Stomach smooth muscle (tissue), 2 donors: ENCODE data around the gene CEP112.
"Not testable (repeated sequence)": the region's sequence is repeated elsewhere in the genome, so short reads cannot be mapped to it uniquely, and the experiment has no call there.

ENCODE experiments used
- H3K27ac ChIP-seq: one replicate; pipeline ENCODE4 v1.7.0; 2013; ENCODE audit warnings: mild to moderate bottlenecking, low read length, inconsistent platforms
- H3K27me3 ChIP-seq, 2 donors: one replicate each; pipeline ENCODE4 v1.7.0; 2013; ENCODE audit warnings: low read length in 2 of 2; ENCODE audit not compliant: insufficient read depth in 2 of 2, control insufficient read depth in 1 of 2
- H3K36me3 ChIP-seq, 2 donors: one replicate each; pipeline ENCODE4 v1.7.0; 2013; ENCODE audit warnings: low read length in 2 of 2; ENCODE audit not compliant: control insufficient read depth in 2 of 2, insufficient read depth in 2 of 2
- H3K4me1 ChIP-seq: one replicate; pipeline ENCODE4 v1.7.0; 2013; ENCODE audit warnings: low read length; ENCODE audit not compliant: control insufficient read depth, insufficient read depth
- H3K4me3 ChIP-seq, 2 donors: one replicate each; pipeline ENCODE4 v1.7.0; 2013; ENCODE audit warnings: low read length in 2 of 2
- H3K9ac ChIP-seq, 2 donors: one replicate each; pipeline ENCODE4 v1.7.0; 2013; ENCODE audit warnings: low read length in 2 of 2, mild to moderate bottlenecking in 1 of 2
- H3K9me3 ChIP-seq, 2 donors: one replicate each; pipeline ENCODE4 v1.7.0; 2013; ENCODE audit warnings: low read length in 2 of 2; ENCODE audit not compliant: control insufficient read depth in 2 of 2
- donor health status: healthy.
- donor health status: Pancreatic carcinoma.

CEP112 gene

GRCh38 chr17:66175892-66176291, 16.0 kb downstream of the CEP112 start:
- no peaks in the 10 kb centered on the region for H3K9me3 ChIP-seq
- peaks cover 2 to 3% of the 10 kb centered on the region in 2 donors for H3K36me3 ChIP-seq
- no peak overlapping the region for H3K4me3 ChIP-seq
- H3K4me1 ChIP-seq: no peaks in the 10 kb centered on the region
- no peak overlapping the region for H3K27ac ChIP-seq
- no peak overlapping the region for H3K9ac ChIP-seq
- no peaks in the 10 kb centered on the region for H3K27me3 ChIP-seq

GRCh38 chr17:66172691-66173223, 19.2 kb downstream of the CEP112 start:
- H3K36me3 ChIP-seq: peaks cover 0 to 2% of the 10 kb centered on the region in 2 donors
- H3K27ac ChIP-seq: no peak overlapping the region
- no peak overlapping the region for H3K9ac ChIP-seq
- no peaks in the 10 kb centered on the region for H3K4me1 ChIP-seq
- no peak overlapping the region for H3K4me3 ChIP-seq
- no peaks in the 10 kb centered on the region for H3K9me3 ChIP-seq
- no peaks in the 10 kb centered on the region for H3K27me3 ChIP-seq

GRCh38 chr17:66172144-66172543, 19.8 kb downstream of the CEP112 start:
- Histone ChIP-seq H3K9ac (no peak overlapping the region), H3K27me3 (no peaks in the 10 kb centered on the region), H3K36me3 (peaks cover 0 to 2% of the 10 kb centered on the region in 2 donors), H3K4me3 (no peak overlapping the region), H3K4me1 (no peaks in the 10 kb centered on the region), H3K27ac (no peak overlapping the region), H3K9me3 (no peaks in the 10 kb centered on the region)

GRCh38 chr17:66171692-66172091, 20.2 kb downstream of the CEP112 start:
- Histone ChIP-seq H3K9me3 (no peaks in the 10 kb centered on the region), H3K4me3 (no peak overlapping the region), H3K27ac (no peak overlapping the region), H3K4me1 (no peaks in the 10 kb centered on the region), H3K36me3 (peaks cover 0 to 2% of the 10 kb centered on the region in 2 donors), H3K27me3 (no peaks in the 10 kb centered on the region), H3K9ac (no peak overlapping the region)

- peaks cover 0 to 2% of the 10 kb centered on the region in 2 donors for H3K36me3 ChIP-seq
- H3K27ac ChIP-seq: no peak overlapping the region
- H3K4me3 ChIP-seq: no peak overlapping the region
- no peak overlapping the region for H3K9ac ChIP-seq
- no peaks in the 10 kb centered on the region for H3K27me3 ChIP-seq
- no peaks in the 10 kb centered on the region for H3K9me3 ChIP-seq
- H3K4me1 ChIP-seq: no peaks in the 10 kb centered on the region
Measured at GRCh38 chr17:66171172-66171571, 20.8 kb downstream of the CEP112 start.

GRCh38 chr17:66169839-66170238, 22.1 kb downstream of the CEP112 start:
- Histone ChIP-seq H3K27me3 (no peaks in the 10 kb centered on the region), H3K4me3 (no peak overlapping the region), H3K27ac (no peak overlapping the region), H3K9ac (no peak overlapping the region), H3K4me1 (no peaks in the 10 kb centered on the region), H3K36me3 (peaks cover 0 to 2% of the 10 kb centered on the region in 2 donors), H3K9me3 (no peaks in the 10 kb centered on the region)

- H3K27me3 ChIP-seq: no peaks in the 10 kb centered on the region
- H3K9me3 ChIP-seq: no peaks in the 10 kb centered on the region
- H3K36me3 ChIP-seq: no peaks in the 10 kb centered on the region
- H3K4me1 ChIP-seq: no peaks in the 10 kb centered on the region
- H3K9ac ChIP-seq: no peak overlapping the region
- H3K27ac ChIP-seq: no peak overlapping the region
- no peak overlapping the region for H3K4me3 ChIP-seq
Measured at GRCh38 chr17:66167189-66167815, 24.6 kb downstream of the CEP112 start.

- no peak overlapping the region for H3K27ac ChIP-seq
- H3K9me3 ChIP-seq: no peaks in the 10 kb centered on the region
- no peaks in the 10 kb centered on the region for H3K27me3 ChIP-seq
- no peak overlapping the region for H3K9ac ChIP-seq
- H3K4me1 ChIP-seq: no peaks in the 10 kb centered on the region
- no peak overlapping the region for H3K4me3 ChIP-seq
- H3K36me3 ChIP-seq: no peaks in the 10 kb centered on the region
Measured at GRCh38 chr17:66165537-66166123, 26.3 kb downstream of the CEP112 start.

GRCh38 chr17:66155055-66155454, 36.9 kb downstream of the CEP112 start:
- not testable (repeated sequence) for H3K9ac ChIP-seq, H3K36me3 ChIP-seq, H3K27ac ChIP-seq, H3K4me3 ChIP-seq, H3K27me3 ChIP-seq, H3K9me3 ChIP-seq, H3K4me1 ChIP-seq

GRCh38 chr17:66152756-66153155, 39.2 kb downstream of the CEP112 start:
- no peak overlapping the region for H3K27ac ChIP-seq
- no peaks in the 10 kb centered on the region for H3K9me3 ChIP-seq
- H3K36me3 ChIP-seq: no peaks in the 10 kb centered on the region
- no peaks in the 10 kb centered on the region for H3K27me3 ChIP-seq
- no peak overlapping the region for H3K4me3 ChIP-seq
- H3K4me1 ChIP-seq: no peaks in the 10 kb centered on the region
- H3K9ac ChIP-seq: no peak overlapping the region

- Histone ChIP-seq H3K27me3 (no peaks in the 10 kb centered on the region), H3K9me3 (no peaks in the 10 kb centered on the region), H3K4me3 (no peak overlapping the region), H3K4me1 (no peaks in the 10 kb centered on the region), H3K27ac (no peak overlapping the region), H3K36me3 (no peaks in the 10 kb centered on the region), H3K9ac (no peak overlapping the region)
Measured at GRCh38 chr17:66150708-66151107, 41.2 kb downstream of the CEP112 start.
